Suprapubic skin (tissue), 4 donors: ENCODE results near the gene SH3TC1.

Experiments
- CTCF ChIP-seq, 2 donors: fragments of 200-600 bp in 1 of 2; fragments of 450-650 bp in 1 of 2; sonication (generic) in 1 of 2; IDR thresholded peaks; one replicate each; pipeline ENCODE4 v1.5.1; 2016 to 2019; ENCODE audit warnings: antibody characterized with exemption in 2 of 2, mild to moderate bottlenecking in 1 of 2, moderate library complexity in 1 of 2
- EP300 ChIP-seq: sonication (generic); formaldehyde crosslinking; IDR thresholded peaks from one replicate; pipeline ENCODE4 v1.6.1; 2017; ENCODE audit warnings: antibody characterized with exemption
- POLR2A ChIP-seq, 2 donors: fragments of 450-650 bp; IDR thresholded peaks; one replicate each; pipeline ENCODE4 v1.6.1; 2017; ENCODE audit warnings: antibody characterized with exemption in 2 of 2, mild to moderate bottlenecking in 2 of 2, moderate library complexity in 2 of 2
- POLR2AphosphoS5 ChIP-seq, 3 donors: sonication (generic); formaldehyde crosslinking; IDR thresholded peaks; one replicate each; pipeline ENCODE4 v1.6.1; 2017; ENCODE audit warnings: antibody characterized with exemption in 3 of 3

- no peak for TF ChIP-seq CTCF (IDR thresholded peaks at IDR 0.05)
- no peak for TF ChIP-seq POLR2AphosphoS5 (IDR thresholded peaks at IDR 0.05)
- TF ChIP-seq POLR2A (IDR thresholded peaks at IDR 0.05) = no peak
- no peak for TF ChIP-seq EP300
Observed at GRCh38 chr4:8224267-8224974, 25.3 kb downstream of the SH3TC1 start.
